ENCODE results near the gene NPM1. TPM values are rescaled to one million over a fixed set of nuclear protein-coding genes. Genes with fewer than 3 reads are reported as not detected.

The NPM1 gene
- total and polyA plus RNA-seq, 2 of the 13 experiments (the other 11 are each of a cell fraction or from before 2014, with no cell fraction given): 2,047 to 3,353 TPM

DNA sequence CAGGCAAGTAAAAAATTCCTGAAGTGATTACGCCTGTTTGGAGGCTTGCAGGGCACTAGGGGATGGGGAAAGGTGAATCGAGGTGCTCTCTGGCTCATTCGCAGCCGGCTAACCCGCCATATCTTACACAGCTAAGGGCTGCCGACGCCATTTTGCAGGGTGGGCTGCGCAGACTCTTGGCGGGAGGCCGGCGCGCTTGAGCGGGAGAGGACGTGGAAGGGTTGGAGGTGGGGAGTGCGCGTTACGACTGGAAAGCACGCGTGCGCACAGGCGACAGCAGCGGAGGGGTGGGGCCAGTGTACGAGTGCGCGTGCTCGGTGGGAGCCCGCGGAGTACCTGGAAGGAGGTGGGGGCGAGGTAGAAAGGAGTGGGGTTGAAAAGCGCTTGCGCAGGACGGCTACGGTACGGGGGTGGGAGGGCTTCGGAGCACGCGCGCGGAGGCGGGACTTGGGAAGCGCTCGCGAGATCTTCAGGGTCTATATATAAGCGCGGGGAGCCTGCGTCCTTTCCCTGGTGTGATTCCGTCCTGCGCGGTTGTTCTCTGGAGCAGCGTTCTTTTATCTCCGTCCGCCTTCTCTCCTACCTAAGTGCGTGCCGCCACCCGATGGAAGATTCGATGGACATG lies at the start of gene NPM1 (continued):
- TF ChIP-seq, protein P1, sequence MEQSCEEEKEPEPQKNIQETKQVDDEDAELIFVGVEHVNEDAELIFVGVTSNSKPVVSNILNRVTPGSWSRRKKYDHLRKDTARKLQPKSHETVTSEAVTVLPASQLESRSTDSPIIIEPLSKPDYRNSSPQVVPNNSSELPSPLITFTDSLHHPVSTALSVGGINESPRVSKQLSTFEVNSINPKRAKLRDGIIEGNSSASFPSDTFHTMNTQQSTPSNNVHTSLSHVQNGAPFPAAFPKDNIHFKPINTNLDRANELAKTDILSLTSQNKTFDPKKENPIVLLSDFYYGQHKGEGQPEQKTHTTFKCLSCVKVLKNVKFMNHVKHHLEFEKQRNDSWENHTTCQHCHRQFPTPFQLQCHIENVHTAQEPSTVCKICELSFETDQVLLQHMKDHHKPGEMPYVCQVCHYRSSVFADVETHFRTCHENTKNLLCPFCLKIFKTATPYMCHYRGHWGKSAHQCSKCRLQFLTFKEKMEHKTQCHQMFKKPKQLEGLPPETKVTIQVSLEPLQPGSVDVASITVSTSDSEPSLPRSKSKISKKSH (CRISPR knock-in tag; IDR thresholded peaks at IDR 0.05; ENCODE audit: borderline replicate concordance): peak; percentile 65; the same call in 1 of the 2 replicates
- TF ChIP-seq RBFOX2 (IDR thresholded peaks at IDR 0.05; ENCODE audit: low read depth, low read length) (peak; percentile 73), ZNF44 (CRISPR knock-in tag; IDR thresholded peaks at IDR 0.05) (no peak), ZNF780A (CRISPR knock-in tag; IDR thresholded peaks at IDR 0.05) (0 out of 2 replicates have a peak, but pooled peaks have one; percentile 7), ZNF556 (CRISPR knock-in tag; IDR thresholded peaks at IDR 0.05; ENCODE audit: borderline replicate concordance) (peak; percentile 10; the same call in 1 of the 2 replicates), ZNF33B (CRISPR knock-in tag; IDR thresholded peaks at IDR 0.05) (0 out of 2 replicates have a peak, but pooled peaks have one; percentile 67), NFKBIZ (CRISPR knock-in tag; IDR thresholded peaks at IDR 0.05) (no peak), ZNF83 (CRISPR knock-in tag; IDR thresholded peaks at IDR 0.05; ENCODE audit: borderline replicate concordance) (no peak), JUNB (CRISPR knock-in tag; IDR thresholded peaks at IDR 0.05; ENCODE audit: borderline replicate concordance) (no peak), ZNF446 (CRISPR knock-in tag; IDR thresholded peaks at IDR 0.05) (no peak), NAIF1 (CRISPR knock-in tag; IDR thresholded peaks at IDR 0.05; ENCODE audit: borderline replicate concordance) (peak; percentile 69; the same call in 1 of the 2 replicates), KDM2A (CRISPR knock-in tag; IDR thresholded peaks at IDR 0.05; ENCODE audit: borderline replicate concordance, low read depth) (peak; percentile 84; the same call in 1 of the 2 replicates), HOXD1 (CRISPR knock-in tag; IDR thresholded peaks at IDR 0.05) (no peak)
- TF ChIP-seq, protein P2, sequence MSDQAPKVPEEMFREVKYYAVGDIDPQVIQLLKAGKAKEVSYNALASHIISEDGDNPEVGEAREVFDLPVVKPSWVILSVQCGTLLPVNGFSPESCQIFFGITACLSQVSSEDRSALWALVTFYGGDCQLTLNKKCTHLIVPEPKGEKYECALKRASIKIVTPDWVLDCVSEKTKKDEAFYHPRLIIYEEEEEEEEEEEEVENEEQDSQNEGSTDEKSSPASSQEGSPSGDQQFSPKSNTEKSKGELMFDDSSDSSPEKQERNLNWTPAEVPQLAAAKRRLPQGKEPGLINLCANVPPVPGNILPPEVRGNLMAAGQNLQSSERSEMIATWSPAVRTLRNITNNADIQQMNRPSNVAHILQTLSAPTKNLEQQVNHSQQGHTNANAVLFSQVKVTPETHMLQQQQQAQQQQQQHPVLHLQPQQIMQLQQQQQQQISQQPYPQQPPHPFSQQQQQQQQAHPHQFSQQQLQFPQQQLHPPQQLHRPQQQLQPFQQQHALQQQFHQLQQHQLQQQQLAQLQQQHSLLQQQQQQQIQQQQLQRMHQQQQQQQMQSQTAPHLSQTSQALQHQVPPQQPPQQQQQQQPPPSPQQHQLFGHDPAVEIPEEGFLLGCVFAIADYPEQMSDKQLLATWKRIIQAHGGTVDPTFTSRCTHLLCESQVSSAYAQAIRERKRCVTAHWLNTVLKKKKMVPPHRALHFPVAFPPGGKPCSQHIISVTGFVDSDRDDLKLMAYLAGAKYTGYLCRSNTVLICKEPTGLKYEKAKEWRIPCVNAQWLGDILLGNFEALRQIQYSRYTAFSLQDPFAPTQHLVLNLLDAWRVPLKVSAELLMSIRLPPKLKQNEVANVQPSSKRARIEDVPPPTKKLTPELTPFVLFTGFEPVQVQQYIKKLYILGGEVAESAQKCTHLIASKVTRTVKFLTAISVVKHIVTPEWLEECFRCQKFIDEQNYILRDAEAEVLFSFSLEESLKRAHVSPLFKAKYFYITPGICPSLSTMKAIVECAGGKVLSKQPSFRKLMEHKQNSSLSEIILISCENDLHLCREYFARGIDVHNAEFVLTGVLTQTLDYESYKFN (CRISPR knock-in tag; conservative IDR thresholded peaks at IDR 0.05): peak; percentile 48; the same call in 1 of the 2 replicates
- TF ChIP-seq, protein P3, sequence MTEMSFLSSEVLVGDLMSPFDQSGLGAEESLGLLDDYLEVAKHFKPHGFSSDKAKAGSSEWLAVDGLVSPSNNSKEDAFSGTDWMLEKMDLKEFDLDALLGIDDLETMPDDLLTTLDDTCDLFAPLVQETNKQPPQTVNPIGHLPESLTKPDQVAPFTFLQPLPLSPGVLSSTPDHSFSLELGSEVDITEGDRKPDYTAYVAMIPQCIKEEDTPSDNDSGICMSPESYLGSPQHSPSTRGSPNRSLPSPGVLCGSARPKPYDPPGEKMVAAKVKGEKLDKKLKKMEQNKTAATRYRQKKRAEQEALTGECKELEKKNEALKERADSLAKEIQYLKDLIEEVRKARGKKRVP (CRISPR knock-in tag; IDR thresholded peaks at IDR 0.05): no peak
- TF ChIP-seq, protein P4, sequence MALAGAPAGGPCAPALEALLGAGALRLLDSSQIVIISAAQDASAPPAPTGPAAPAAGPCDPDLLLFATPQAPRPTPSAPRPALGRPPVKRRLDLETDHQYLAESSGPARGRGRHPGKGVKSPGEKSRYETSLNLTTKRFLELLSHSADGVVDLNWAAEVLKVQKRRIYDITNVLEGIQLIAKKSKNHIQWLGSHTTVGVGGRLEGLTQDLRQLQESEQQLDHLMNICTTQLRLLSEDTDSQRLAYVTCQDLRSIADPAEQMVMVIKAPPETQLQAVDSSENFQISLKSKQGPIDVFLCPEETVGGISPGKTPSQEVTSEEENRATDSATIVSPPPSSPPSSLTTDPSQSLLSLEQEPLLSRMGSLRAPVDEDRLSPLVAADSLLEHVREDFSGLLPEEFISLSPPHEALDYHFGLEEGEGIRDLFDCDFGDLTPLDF (CRISPR knock-in tag; IDR thresholded peaks at IDR 0.05): peak; percentile 97
- TF ChIP-seq, protein P5, sequence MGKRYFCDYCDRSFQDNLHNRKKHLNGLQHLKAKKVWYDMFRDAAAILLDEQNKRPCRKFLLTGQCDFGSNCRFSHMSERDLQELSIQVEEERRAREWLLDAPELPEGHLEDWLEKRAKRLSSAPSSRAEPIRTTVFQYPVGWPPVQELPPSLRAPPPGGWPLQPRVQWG (CRISPR knock-in tag; IDR thresholded peaks at IDR 0.05; ENCODE audit: borderline replicate concordance, low read depth): no peak
- TF ChIP-seq, protein P6, sequence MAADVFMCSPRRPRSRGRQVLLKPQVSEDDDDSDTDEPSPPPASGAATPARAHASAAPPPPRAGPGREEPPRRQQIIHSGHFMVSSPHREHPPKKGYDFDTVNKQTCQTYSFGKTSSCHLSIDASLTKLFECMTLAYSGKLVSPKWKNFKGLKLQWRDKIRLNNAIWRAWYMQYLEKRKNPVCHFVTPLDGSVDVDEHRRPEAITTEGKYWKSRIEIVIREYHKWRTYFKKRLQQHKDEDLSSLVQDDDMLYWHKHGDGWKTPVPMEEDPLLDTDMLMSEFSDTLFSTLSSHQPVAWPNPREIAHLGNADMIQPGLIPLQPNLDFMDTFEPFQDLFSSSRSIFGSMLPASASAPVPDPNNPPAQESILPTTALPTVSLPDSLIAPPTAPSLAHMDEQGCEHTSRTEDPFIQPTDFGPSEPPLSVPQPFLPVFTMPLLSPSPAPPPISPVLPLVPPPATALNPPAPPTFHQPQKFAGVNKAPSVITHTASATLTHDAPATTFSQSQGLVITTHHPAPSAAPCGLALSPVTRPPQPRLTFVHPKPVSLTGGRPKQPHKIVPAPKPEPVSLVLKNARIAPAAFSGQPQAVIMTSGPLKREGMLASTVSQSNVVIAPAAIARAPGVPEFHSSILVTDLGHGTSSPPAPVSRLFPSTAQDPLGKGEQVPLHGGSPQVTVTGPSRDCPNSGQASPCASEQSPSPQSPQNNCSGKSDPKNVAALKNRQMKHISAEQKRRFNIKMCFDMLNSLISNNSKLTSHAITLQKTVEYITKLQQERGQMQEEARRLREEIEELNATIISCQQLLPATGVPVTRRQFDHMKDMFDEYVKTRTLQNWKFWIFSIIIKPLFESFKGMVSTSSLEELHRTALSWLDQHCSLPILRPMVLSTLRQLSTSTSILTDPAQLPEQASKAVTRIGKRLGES (CRISPR knock-in tag; IDR thresholded peaks at IDR 0.05; ENCODE audit: borderline replicate concordance): no peak

Data from HepG2 (cell line).